Parathyroid adenoma (tissue), 2 donors: ENCODE measurements around the gene WIZ.

Source experiments
- H2AFZ ChIP-seq: fragments of 300-600 bp; sonication (generic); one replicate; pipeline ENCODE4 v1.7.0; 2017; ENCODE audit warnings: antibody characterized with exemption, mild to moderate bottlenecking
- H3K27ac ChIP-seq: fragments of 300-600 bp; sonication (generic); one replicate; pipeline ENCODE4 v1.7.0; 2017
- H3K27me3 ChIP-seq: fragments of 300-600 bp; sonication (generic); one replicate; pipeline ENCODE4 v1.7.0; 2017; ENCODE audit warnings: low read length; ENCODE audit not compliant: control insufficient read depth, insufficient read depth
- H3K36me3 ChIP-seq: fragments of 300-600 bp; sonication (generic); one replicate; pipeline ENCODE4 v1.7.0; 2017; ENCODE audit warnings: low read length; ENCODE audit not compliant: control insufficient read depth, insufficient read depth
- H3K4me1 ChIP-seq: fragments of 300-600 bp; sonication (generic); one replicate; pipeline ENCODE4 v1.7.0; 2017; ENCODE audit warnings: control low read depth
- H3K4me2 ChIP-seq: fragments of 300-600 bp; sonication (generic); one replicate; pipeline ENCODE4 v1.7.0; 2017; ENCODE audit warnings: low read length
- H3K4me3 ChIP-seq: fragments of 300-600 bp; sonication (generic); one replicate; pipeline ENCODE4 v1.7.0; 2017; ENCODE audit warnings: low read depth, low read length
- H3K79me2 ChIP-seq: fragments of 300-600 bp; sonication (generic); one replicate; pipeline ENCODE4 v1.7.0; 2017; ENCODE audit warnings: control low read depth
- H3K9ac ChIP-seq: fragments of 300-600 bp; sonication (generic); one replicate; pipeline ENCODE4 v1.7.0; 2017; ENCODE audit warnings: mild to moderate bottlenecking
- H3K9me3 ChIP-seq: fragments of 300-600 bp; sonication (generic); one replicate; pipeline ENCODE4 v1.7.0; 2017; ENCODE audit warnings: low read length; ENCODE audit not compliant: control insufficient read depth
- TF ChIP-seq, protein P1 (sequence below): fragments of 300-600 bp; sonication (generic); IDR thresholded peaks from one replicate; pipeline ENCODE4 v1.7.0; 2017; ENCODE audit warnings: antibody characterized with exemption, mild to moderate bottlenecking
- donor health status: primary hyperparathyroidism.

WIZ gene

DNA sequence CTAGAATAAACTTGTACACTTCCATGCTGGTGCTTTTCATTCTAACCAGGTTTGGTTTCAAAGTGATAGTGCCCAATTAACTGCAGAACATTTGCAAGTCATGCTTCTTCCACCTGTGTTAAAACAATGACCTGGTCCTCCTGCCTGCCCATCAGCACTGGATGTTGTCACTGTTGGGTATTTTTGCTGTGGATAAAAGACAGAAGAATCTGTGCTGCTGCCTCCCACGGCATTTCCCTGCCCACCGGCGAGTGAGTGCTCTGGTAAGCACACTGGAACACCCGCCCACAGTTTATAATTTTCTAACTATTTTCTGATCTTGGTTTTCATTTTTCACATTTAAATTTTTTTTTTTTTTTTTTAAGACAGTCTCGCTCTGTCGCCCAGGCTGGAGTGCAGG, 67.9 kb downstream of the WIZ start:
- Histone ChIP-seq H3K9me3 (no peaks in the 10 kb centered on the region), H2AFZ (no peak overlapping the region), H3K36me3 (no peaks in the 10 kb centered on the region), H3K4me3 (no peak overlapping the region), H3K27me3 (no peaks in the 10 kb centered on the region), H3K4me1 (peaks cover 15% of the 10 kb centered on the region), H3K79me2 (peaks cover 42% of the 10 kb centered on the region), H3K4me2 (no peak overlapping the region), H3K9ac (no peak overlapping the region), H3K27ac (no peak overlapping the region)
- TF ChIP-seq, protein P1, sequence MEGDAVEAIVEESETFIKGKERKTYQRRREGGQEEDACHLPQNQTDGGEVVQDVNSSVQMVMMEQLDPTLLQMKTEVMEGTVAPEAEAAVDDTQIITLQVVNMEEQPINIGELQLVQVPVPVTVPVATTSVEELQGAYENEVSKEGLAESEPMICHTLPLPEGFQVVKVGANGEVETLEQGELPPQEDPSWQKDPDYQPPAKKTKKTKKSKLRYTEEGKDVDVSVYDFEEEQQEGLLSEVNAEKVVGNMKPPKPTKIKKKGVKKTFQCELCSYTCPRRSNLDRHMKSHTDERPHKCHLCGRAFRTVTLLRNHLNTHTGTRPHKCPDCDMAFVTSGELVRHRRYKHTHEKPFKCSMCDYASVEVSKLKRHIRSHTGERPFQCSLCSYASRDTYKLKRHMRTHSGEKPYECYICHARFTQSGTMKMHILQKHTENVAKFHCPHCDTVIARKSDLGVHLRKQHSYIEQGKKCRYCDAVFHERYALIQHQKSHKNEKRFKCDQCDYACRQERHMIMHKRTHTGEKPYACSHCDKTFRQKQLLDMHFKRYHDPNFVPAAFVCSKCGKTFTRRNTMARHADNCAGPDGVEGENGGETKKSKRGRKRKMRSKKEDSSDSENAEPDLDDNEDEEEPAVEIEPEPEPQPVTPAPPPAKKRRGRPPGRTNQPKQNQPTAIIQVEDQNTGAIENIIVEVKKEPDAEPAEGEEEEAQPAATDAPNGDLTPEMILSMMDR: no peak

DNA sequence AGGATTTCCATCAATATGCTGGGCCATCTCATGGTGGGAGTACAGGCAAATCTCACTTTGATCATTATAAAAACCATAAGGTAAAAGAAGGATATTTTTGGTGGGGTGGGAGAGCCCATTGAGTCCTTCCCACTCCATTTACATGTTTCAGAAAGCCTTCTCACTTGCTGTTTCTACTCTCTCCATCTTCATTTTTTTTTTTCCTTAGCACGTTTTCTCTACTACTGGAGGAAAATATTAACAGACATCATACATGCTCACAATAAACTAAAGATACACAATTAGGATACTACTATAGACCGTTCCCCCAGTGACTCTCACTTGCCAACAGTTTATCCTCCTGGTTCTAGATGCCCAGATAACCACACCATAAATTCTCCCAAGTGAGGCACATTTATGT, 68.3 kb downstream of the WIZ start:
- Histone ChIP-seq H3K4me3 (no peak overlapping the region), H2AFZ (no peak overlapping the region)

GRCh38 chr19:15379999-15380647, 69.6 kb downstream of the WIZ start:
- H3K9ac ChIP-seq: peak overlapping the region; percentile 8
- peaks cover 40% of the 10 kb centered on the region for H3K79me2 ChIP-seq
- H3K27me3 ChIP-seq: no peaks in the 10 kb centered on the region
- H3K4me3 ChIP-seq: peak overlapping the region; percentile 98
- H3K9me3 ChIP-seq: no peaks in the 10 kb centered on the region
- H3K27ac ChIP-seq: peak overlapping the region; percentile 90
- H3K4me1 ChIP-seq: peaks cover 15% of the 10 kb centered on the region
- TF ChIP-seq, protein P1: peak; percentile 7
- H3K36me3 ChIP-seq: no peaks in the 10 kb centered on the region
- peak overlapping the region; percentile 90 for H2AFZ ChIP-seq
- H3K4me2 ChIP-seq: peak overlapping the region; percentile 87

More for the DNA sequence above, 68.3 kb downstream of the WIZ start:
- Histone ChIP-seq H3K4me1 (peaks cover 16% of the 10 kb centered on the region), H3K9ac (no peak overlapping the region), H3K36me3 (no peaks in the 10 kb centered on the region), H3K27me3 (no peaks in the 10 kb centered on the region), H3K27ac (peak overlapping the region; percentile 90), H3K79me2 (peaks cover 42% of the 10 kb centered on the region), H3K9me3 (no peaks in the 10 kb centered on the region), H3K4me2 (no peak overlapping the region)
- TF ChIP-seq, protein P1: no peak

- H3K36me3 ChIP-seq: no peaks in the 10 kb centered on the region
These were observed 70.4 kb downstream of the WIZ start, which contains the start of gene AKAP8 for GRCh38 chr19:15379083-15379998. Gene AKAP8, minus strand, starts transcription at chr19:15379787. Its CDS starts 56 bp downstream, at chr19:15379731.

More at GRCh38 chr19:15379083-15379998, 70.4 kb downstream of the WIZ start, which contains the start of gene AKAP8:
- Histone ChIP-seq H2AFZ (peak within 1 kb of the TSS; percentile 90), H3K9me3 (no peaks in the 10 kb centered on the region), H3K4me1 (peaks cover 15% of the 10 kb centered on the region), H3K27me3 (no peaks in the 10 kb centered on the region), H3K79me2 (peaks cover 40% of the 10 kb centered on the region), H3K4me2 (peak within 1 kb of the TSS; percentile 99), H3K4me3 (peak within 1 kb of the TSS; percentile 98), H3K9ac (peak within 1 kb of the TSS; percentile 97), H3K27ac (peak within 1 kb of the TSS; percentile 90)
- TF ChIP-seq, protein P1: no peak
